KOPT-K1 (cell line): ENCODE data around the gene ALPK3.

Experiments
- H3K27ac ChIP-seq: fragments of 200-600 bp; sonication (generic); 2 replicates; pipeline ENCODE4 v1.5.1; 2016; ENCODE audit warnings: antibody characterized with exemption, mild to moderate bottlenecking, low read depth, low read length; ENCODE audit not compliant: poor library complexity, severe bottlenecking
- H3K36me3 ChIP-seq: fragments of 200-600 bp; sonication (generic); 2 replicates; pipeline ENCODE4 v1.5.1; 2017; ENCODE audit warnings: antibody characterized with exemption, mild to moderate bottlenecking, low read length, moderate library complexity; ENCODE audit not compliant: insufficient read depth
- H3K9me3 ChIP-seq: fragments of 200-600 bp; sonication (generic); 2 replicates; pipeline ENCODE4 v1.5.1; 2017; ENCODE audit warnings: antibody characterized with exemption, low read length, mild to moderate bottlenecking; ENCODE audit not compliant: insufficient read depth, poor library complexity, severe bottlenecking

Gene ALPK3

GRCh38 chr15:84824260-84825007 lies 7.3 kb downstream of the ALPK3 start:
- no peaks in the 10 kb centered on the region for H3K9me3 ChIP-seq
- H3K36me3 ChIP-seq: no peaks in the 10 kb centered on the region
- H3K27ac ChIP-seq: no peak overlapping the region

GRCh38 chr15:84826369-84826823 lies 9.2 kb downstream of the ALPK3 start:
- Histone ChIP-seq H3K9me3 (no peaks in the 10 kb centered on the region), H3K27ac (no peak overlapping the region), H3K36me3 (no peaks in the 10 kb centered on the region)

- Histone ChIP-seq H3K36me3 (no peaks in the 10 kb centered on the region), H3K27ac (no peak overlapping the region), H3K9me3 (no peaks in the 10 kb centered on the region)
Measured at GRCh38 chr15:84827246-84827645, 10.1 kb downstream of the ALPK3 start.

GRCh38 chr15:84828086-84828908 lies 11.1 kb downstream of the ALPK3 start:
- Histone ChIP-seq H3K9me3 (no peaks in the 10 kb centered on the region), H3K36me3 (no peaks in the 10 kb centered on the region)

GRCh38 chr15:84829428-84829827 lies 12.3 kb downstream of the ALPK3 start:
- H3K9me3 ChIP-seq: no peaks in the 10 kb centered on the region
- H3K27ac ChIP-seq: no peak overlapping the region
- no peaks in the 10 kb centered on the region for H3K36me3 ChIP-seq

More at GRCh38 chr15:84828086-84828908, 11.1 kb downstream of the ALPK3 start:
- no peak overlapping the region for H3K27ac ChIP-seq

- H3K9me3 ChIP-seq: no peaks in the 10 kb centered on the region
- no peak overlapping the region for H3K27ac ChIP-seq
- no peaks in the 10 kb centered on the region for H3K36me3 ChIP-seq
Measured at GRCh38 chr15:84830036-84830435, 12.9 kb downstream of the ALPK3 start.

GRCh38 chr15:84831028-84831427 lies 13.9 kb downstream of the ALPK3 start:
- Histone ChIP-seq H3K27ac (no peak overlapping the region), H3K9me3 (no peaks in the 10 kb centered on the region), H3K36me3 (no peaks in the 10 kb centered on the region)

- H3K27ac ChIP-seq: no peak overlapping the region
- no peaks in the 10 kb centered on the region for H3K36me3 ChIP-seq
- no peaks in the 10 kb centered on the region for H3K9me3 ChIP-seq
Measured at GRCh38 chr15:84831613-84832012, 14.5 kb downstream of the ALPK3 start.

GRCh38 chr15:84832448-84833040 lies 15.4 kb downstream of the ALPK3 start:
- no peaks in the 10 kb centered on the region for H3K36me3 ChIP-seq
- H3K9me3 ChIP-seq: no peaks in the 10 kb centered on the region
- H3K27ac ChIP-seq: no peak overlapping the region

- H3K27ac ChIP-seq: no peak overlapping the region
- no peaks in the 10 kb centered on the region for H3K36me3 ChIP-seq
- no peaks in the 10 kb centered on the region for H3K9me3 ChIP-seq
Measured at GRCh38 chr15:84833447-84834228, 16.5 kb downstream of the ALPK3 start.

- H3K27ac ChIP-seq: no peak overlapping the region
- no peaks in the 10 kb centered on the region for H3K36me3 ChIP-seq
- H3K9me3 ChIP-seq: no peaks in the 10 kb centered on the region
Measured at GRCh38 chr15:84834229-84834955, 17.2 kb downstream of the ALPK3 start.

- no peaks in the 10 kb centered on the region for H3K9me3 ChIP-seq
- H3K36me3 ChIP-seq: no peaks in the 10 kb centered on the region
Measured at GRCh38 chr15:84834969-84835368, 17.8 kb downstream of the ALPK3 start.

GRCh38 chr15:84835661-84836337 lies 18.6 kb downstream of the ALPK3 start:
- Histone ChIP-seq H3K36me3 (no peaks in the 10 kb centered on the region), H3K9me3 (no peaks in the 10 kb centered on the region), H3K27ac (no peak overlapping the region)

More at GRCh38 chr15:84834969-84835368, 17.8 kb downstream of the ALPK3 start:
- H3K27ac ChIP-seq: no peak overlapping the region

- H3K36me3 ChIP-seq: no peaks in the 10 kb centered on the region
- no peaks in the 10 kb centered on the region for H3K9me3 ChIP-seq
- H3K27ac ChIP-seq: no peak overlapping the region
Measured at GRCh38 chr15:84836844-84837243, 19.7 kb downstream of the ALPK3 start.
